Left colon (tissue), 2 donors: ENCODE measurements around the gene CAMSAP1. TPM values are rescaled to one million over a fixed set of nuclear protein-coding genes. Genes with fewer than 3 reads are reported as not detected.

Experiments
- ATAC-seq: fragments of 200-7000 bp; cut with Tn5 transposase; one replicate; pipeline ENCODE4 v1.9.1; 2020; ENCODE audit warnings: mild to moderate bottlenecking, moderate library complexity
- DNase-seq, 2 donors: peaks; one replicate each; pipeline ENCODE4 v3.0.0-alpha.2; 2020
- intact Hi-C, 2 donors: fragments of 100-400 bp; cut with DNase I in 1 of 2; cut with micrococcal nuclease in 1 of 2; formaldehyde crosslinking; loops; one replicate each; pipeline versions ENCODE4 v1.11.2 to v1.14.0; 2022; cut with DNase I, micrococcal nuclease
- total RNA-seq, 2 donors: library from RNA; stranded (reverse); fragmentation: NEBNext Ultra II Directional; extraction: Animal tissue kit (Norgen Biotek cat#: 25700); gene quantifications; one replicate each; pipeline ENCODE4 v1.2.1, GENCODE V29; 2021
- donor health status: DM: no; HTN: no; CAD: no.
- donor health status: DM: yes; HTN: yes; CAD: no.

Gene CAMSAP1
- total RNA-seq, 2 donors from 2014 or later: 13.4 to 17.6 TPM

DNA sequence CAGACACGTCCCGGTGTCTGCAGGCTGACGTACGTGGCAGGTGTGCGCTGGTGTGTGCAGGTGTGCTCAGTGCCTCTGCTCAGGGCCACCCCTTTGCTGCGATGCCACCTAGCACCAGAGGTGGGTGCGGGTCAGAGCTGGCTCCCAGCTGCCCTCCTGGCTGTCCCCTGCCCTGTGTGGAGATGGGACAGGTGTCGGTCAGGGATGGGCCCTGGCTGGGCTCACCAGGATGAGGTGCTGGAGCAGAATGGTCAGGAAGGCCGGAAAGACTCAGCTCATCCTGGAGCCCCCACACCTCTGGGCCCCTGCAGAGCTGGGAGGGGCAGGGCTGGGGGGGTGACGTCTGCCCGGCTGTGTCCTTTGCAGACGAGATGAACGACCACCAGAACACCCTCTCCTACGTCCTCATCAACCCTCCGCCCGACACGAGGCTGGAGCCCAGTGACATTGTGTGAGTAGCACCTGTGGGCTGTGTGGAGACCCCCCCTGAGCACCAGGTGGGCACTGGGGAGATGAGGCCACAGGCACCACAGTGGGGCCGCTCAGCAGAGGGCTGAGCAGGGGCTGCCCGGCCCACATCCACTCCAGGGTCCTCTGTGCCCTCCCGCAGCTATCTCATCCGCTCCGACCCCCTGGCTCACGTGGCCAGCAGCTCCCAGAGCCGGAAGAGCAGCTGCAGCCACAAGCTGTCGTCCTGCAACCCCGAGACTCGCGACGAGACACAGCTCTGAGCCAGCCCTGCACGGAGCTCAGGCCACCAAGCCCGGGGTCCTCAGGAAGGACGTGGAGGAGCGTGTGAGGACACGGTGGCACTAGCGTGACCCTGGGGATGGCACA, 115.7 kb downstream of the CAMSAP1 start:
- ATAC-seq (no peak), DNase-seq (no peak)
- intact Hi-C loops: no loop called here

DNA sequence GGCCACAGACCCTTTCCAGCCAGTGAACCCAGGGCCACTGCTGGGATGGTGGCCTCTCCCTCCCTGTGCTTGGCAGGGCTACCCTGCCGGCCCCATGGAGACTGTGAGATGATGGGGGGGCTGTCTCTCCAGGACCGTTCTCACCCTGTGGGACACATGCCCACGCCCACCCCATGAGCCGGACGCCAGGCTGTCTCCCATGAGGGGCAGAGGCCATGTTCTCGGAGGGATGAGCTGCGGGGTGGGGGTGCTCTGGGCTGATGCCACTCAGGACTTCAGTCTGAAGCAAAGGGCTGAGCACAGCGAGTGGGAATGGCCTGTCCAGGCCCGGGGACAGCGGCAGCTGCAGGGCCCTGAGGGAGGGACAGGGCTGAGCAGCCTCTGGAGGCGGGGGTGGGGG, 116.5 kb downstream of the CAMSAP1 start:
- intact Hi-C loops: no loop called here

DNA sequence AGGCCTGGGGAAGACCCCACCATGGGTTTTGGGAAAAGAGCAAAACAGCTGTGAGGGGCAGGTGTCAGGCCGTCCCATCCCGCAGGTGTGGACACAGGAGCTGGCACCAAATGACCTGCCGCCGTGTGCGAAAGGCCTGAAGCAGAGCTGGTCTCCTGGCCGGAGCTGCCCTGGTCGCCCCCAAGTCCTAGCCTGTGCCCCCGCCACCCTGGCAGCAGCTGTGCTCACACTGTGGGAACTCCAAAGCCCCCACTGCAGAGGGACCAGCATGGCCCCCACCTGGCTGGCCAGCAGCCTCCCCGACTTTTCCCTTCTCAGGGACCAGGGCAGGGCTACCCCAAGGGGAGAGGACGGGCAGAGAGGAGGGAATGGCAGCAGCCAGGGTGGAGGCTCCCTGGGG, 117.0 kb downstream of the CAMSAP1 start:
- DNase-seq (no peak), ATAC-seq (no peak)
- intact Hi-C loops: no loop called here

More for the DNA sequence above, 116.5 kb downstream of the CAMSAP1 start:
- ATAC-seq (no peak), DNase-seq (no peak)

DNA sequence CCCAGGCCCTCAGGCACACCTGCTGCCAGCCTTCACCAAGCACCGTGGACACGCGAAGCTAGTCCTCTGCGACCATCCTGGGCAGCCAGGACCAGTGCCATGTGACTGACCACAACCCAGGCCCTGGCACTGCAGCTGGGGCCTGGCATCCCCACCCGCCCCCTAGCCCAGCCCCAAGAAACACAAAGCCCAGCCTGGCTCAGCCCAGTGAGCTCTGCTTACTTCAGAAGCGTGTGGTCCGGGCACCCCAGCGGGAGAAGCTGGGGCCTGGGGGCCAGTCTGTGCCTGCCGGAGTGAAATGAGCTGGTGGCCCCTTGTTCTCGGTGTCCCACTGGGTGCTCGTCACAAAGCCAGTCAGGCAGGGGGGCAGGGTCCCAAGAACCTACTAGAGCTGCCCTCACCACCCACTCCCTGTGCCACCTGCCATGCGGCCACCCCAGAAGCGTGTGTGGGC, 117.5 kb downstream of the CAMSAP1 start:
- ATAC-seq: no peak
- intact Hi-C loops: no loop called here
- DNase-seq: no peak

DNA sequence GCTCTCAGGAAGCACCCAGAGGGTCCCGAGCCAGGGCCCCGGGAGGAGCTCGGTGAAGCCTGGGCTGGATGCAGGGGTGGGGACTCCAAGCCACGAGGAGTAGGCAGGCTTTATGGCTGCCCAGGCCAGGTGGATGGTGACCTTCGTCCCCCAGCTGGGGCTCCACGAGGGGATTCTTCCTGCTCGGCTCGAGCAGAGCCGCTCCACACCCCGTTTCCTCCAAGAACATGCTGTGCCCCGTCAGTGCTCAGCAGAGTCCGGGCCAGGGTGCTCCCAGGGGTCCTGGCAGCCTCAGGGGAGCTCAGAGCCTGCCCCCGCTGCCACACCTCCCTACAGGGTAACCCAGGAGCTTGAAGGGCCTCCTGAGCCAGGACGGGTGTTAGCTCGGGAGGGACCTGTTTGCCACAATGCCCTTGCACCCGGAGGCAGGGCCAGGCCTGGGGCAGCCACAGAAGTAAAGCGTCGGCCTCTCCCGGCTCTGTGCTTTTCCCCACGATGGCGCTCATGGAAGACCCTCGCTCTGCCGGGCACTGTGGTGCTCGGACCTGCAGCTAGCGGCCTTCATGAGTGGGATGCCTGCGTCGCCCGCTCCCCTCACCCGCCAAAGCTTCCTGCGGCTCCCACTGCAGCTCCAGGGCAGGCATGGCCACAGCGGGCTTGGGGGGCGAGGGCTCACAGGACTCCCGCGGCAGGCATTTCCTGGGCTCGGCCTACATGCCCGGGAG, 118.6 kb downstream of the CAMSAP1 start:
- ATAC-seq: peak; percentile 79
- intact Hi-C loops: no loop called here

DNA sequence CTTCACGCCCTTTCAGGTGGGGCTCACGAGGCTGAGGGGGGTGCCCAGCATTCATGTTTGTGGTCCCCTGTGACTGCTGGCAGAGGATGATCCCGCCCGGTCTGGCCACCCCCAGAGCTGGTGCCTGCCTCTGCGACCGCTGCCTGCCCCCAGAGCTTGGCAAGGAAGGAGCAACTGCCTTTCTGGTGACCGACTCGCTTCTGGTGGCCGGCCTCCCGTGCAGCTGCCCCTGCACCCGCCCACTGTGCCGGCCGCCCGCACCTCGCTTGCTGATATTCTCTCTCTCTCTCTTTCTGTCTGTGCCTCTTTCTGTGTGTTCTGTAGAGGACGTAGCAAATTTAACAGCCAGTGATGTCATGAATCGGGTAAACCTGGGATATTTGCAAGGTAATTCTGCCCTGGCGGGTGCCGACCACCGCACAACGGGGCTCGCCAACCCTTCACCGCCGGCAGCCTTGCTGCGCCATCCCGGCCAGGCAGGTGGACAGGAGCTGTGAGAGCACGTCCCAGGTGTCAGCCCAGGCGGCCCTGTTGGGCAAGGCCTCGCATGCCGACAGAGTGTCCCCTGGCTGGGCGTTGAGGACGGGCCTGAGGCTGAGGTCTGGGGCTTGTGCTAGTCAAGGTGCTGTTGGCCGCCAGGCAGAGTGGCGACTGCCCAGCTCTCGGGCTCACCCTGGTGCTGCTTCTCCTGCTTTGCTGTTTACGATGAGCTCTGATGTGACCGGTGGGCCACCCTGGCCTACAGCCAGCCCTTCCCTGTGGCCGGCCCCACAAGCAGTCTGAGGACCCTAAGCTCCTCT, 119.4 kb downstream of the CAMSAP1 start:
- intact Hi-C loops: no loop called here
- DNase-seq: no peak
- no peak for ATAC-seq

More for the DNA sequence above, 118.6 kb downstream of the CAMSAP1 start:
- peak in 1 of 2 donors; percentile 28 for DNase-seq

DNA sequence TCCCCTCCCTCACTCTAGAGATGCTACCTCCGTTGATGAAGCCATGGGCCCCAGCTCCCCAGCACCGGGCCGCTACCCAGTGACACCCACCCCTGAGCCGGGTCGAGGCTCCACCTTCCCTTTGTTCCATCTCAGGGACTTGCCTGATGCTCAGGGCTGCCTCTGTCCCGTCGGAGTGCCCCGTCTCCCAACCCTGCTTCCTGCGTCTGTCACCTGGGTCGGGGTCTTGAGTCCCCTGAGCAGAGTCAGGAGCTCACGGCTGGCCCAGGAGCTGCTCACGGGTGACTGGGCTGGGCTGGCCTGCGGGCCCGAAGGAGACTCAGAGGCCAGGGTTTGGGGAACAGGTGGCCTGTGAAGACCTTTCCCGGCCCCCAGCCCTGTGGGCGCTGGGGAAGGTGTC, 120.0 kb downstream of the CAMSAP1 start:
- no peak for DNase-seq
- ATAC-seq: no peak
- intact Hi-C loops: no loop called here

DNA sequence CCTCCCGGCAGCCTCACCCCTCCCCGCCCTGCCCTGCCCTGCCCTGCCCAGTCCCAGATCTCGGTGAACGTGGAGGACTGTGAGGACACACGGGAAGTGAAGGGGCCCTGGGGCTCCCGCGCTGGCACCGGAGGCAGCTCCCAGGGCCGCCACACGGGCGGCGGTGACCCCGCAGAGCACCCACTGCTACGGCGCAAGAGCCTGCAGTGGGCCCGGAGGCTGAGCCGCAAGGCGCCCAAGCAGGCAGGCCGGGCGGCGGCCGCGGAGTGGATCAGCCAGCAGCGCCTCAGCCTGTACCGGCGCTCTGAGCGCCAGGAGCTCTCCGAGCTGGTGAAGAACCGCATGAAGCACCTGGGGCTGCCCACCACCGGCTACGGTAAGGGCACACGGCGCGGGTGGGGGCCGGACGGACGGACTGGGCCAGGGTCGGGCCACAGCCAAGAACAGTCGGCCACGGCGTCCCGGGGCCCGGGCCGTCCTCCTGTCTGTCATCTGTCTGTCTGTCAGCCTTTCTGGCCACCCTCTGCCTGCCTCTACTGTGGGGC, 121.1 kb downstream of the CAMSAP1 start:
- no peak for ATAC-seq
- intact Hi-C loops: no loop called here

DNA sequence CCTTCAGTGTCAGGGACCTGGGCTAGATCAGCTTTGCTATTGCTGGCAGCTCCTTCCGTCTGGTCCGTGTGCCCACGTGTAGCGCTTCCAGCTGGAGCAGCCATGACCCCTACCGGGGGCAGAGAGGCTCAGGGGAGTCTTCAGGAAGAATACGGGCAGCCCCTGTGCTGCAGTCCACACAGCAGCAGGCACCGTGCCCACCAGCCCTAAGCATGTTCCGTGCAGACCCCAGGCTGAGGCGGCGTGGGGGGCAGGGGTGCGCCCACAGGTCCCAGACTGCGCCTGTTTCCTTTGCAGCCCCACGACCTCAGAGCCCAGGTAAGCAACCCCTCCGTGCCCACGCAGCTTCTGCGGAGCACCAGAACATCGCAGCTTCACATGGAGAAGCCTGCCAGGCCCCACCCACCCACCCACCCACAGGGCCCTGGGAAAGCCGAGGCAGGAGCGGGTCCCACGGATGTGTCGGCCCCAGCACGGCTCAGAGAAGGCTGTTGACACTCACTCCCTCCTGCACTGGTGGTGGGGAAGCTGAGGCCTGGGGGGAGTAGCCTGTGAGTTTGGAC, 122.3 kb downstream of the CAMSAP1 start:
- DNase-seq (no peak), ATAC-seq (no peak)
- intact Hi-C loops: no loop called here

More for the DNA sequence above, 121.1 kb downstream of the CAMSAP1 start:
- no peak for DNase-seq

DNA sequence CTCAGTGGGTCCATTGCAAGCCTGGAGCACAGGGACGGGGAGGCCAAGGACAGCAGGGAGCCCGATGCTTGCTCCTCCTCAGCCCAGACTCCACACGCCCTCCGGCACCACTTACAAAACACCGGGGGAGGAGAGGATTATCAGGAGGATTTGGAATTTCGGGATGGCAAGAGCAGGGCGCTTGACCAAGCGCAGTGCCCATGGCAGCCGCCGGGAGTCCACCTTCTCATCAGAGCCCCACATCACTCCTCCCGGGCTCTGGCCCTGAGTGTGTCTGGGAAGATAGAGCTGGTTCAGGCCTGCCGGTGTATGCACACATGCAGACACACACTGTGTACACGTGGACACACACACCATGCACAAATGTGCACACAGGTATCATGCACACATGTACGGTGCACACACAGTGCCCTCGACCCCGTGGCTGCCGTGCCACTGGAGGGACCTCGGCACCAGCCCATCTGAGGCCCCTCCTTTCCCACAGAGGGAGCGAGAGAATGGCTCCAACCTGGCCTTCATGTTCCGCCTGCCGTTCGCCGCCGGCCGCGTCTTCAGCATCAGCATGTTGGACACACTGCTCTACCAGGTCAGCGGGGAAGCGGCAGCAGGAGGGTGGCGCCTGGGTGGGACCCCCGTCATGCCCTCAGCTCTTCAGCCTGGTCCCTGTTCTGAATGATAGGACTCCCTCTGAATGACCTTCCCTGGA, 123.7 kb downstream of the CAMSAP1 start:
- ATAC-seq (no peak), DNase-seq (no peak)
- intact Hi-C loops: no loop called here

DNA sequence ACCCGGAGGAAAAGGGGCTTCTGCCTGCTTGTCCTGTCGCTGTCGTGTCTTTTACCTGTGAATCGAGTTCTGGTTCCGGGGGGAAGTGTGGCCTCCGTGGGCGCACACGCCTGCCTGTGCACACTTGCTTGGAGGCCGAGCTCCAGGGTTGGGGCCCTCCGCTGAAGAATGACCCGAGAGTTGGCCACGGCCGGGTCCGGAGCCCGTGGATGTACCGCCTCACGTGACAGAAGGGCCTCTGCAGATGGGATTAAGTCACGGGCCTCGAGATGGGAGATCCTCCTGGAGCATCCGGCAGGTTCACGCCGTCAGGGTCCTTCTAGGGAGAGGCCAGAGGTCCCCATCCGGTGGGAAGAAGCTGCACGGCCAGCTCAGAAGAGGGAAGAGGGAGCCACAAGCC, 124.4 kb downstream of the CAMSAP1 start:
- intact Hi-C loops: no loop called here
- ATAC-seq (no peak), DNase-seq (no peak)

DNA sequence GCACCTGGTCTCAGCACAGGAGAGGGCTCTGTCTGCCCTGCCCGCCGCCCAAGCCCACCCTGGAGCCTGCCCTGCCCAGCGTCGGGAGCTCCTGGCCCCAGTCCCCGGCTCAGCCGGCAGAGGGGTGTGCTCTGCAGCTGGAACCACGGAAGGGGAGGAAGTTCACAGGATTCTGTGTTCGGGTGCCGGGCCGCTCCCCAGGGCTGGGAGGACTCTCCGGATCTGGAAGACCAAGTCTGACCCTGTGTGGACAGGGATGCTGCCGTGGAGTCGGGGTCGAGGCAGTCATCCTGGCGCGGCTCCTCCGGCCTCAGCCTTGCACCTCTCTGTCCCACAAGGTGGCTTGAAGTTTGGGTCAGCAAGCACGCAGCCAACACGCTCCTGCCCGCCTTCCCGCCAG, 126.7 kb downstream of the CAMSAP1 start:
- ATAC-seq (no peak), DNase-seq (no peak)
- intact Hi-C loops: no loop called here

DNA sequence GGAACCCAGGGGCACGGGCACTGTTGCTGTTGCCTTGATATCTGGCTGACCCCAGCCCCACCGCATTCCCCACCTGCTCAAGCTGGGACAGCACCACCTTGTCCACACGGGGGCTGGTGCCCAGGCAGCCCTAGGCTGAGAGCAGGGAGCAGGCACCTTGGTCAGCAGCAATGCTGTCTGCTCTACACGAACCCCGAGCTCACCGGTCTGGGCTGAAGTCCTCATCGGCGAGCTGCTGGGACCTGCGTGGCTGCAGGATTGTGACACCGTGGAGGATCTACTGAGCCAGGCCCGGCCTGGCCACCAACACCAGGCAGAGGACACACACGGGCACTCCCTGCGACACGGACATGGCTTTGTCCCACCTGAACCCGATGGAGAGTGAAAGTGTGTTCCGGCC, 127.3 kb downstream of the CAMSAP1 start:
- DNase-seq (no peak), ATAC-seq (no peak)
- intact Hi-C loops: no loop called here

DNA sequence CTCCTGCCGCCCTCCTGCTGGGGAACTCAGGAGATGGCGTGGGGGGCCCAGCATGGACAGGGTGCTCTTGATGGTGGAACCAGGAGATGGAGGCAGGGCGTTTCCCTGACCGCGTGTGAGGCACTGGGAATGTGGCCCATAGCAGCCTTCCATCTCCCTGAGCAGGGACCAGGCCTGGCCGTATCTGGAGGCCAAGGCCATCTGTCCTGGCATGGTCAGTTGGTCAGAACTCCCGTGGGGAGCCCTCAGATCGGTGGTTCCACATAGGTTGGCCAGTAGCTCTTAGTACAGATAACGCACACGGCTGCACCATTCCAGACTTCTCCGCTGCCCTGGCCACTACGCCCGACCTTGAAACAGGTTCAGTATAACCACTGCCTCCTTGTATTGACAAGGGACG, 127.8 kb downstream of the CAMSAP1 start:
- no peak for DNase-seq
- intact Hi-C loops: no loop called here
- ATAC-seq: no peak

DNA sequence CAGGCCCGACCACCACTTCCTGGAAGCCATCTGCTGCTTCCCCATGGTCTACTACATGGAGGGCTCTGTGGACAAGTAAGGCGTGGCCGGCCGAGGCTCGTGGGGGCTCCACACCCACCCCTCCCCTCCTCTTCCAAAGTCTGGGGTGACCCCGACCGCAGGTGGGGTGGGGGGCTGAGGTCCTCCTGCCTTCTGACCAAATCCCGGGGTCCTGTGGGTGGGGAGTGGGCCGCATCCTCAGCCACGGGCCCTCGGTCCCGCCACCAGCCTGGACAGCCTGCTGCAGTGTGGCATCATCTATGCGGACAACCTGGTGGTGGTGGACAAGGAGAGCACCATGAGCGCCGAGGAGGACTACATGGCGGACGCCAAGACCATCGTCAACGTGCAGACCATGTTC, 128.9 kb downstream of the CAMSAP1 start:
- ATAC-seq: no peak
- intact Hi-C loops: no loop called here
- no peak for DNase-seq

DNA sequence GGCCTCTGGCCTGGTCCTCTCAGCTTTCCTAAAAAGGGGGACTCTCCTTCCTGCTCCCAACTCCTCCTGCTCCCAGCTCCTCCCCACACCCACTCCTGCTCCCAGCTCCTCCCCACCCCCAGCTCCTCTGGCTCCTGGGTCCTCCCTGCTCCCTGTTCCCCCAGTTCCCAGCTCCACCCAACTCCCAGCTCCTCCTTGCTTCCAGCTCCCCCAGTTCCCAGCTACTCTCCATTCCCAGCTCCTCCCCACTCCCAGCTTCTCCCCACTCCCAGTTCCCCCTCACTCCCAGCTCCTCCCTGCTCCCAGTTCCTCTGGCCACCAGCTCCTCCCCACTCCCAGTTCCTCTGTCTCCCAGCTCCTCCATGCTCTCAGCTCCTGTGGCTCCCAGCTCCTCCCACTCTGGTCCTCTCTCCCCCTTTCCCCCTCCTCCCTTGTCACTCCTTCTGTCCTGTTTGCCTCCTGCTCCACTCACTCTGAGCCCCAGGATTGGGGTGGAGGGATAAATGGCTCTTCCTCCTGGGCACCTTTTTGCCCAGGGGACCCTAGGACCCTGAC, 129.6 kb downstream of the CAMSAP1 start:
- no peak for ATAC-seq
- intact Hi-C loops: no loop called here
- DNase-seq: no peak

DNA sequence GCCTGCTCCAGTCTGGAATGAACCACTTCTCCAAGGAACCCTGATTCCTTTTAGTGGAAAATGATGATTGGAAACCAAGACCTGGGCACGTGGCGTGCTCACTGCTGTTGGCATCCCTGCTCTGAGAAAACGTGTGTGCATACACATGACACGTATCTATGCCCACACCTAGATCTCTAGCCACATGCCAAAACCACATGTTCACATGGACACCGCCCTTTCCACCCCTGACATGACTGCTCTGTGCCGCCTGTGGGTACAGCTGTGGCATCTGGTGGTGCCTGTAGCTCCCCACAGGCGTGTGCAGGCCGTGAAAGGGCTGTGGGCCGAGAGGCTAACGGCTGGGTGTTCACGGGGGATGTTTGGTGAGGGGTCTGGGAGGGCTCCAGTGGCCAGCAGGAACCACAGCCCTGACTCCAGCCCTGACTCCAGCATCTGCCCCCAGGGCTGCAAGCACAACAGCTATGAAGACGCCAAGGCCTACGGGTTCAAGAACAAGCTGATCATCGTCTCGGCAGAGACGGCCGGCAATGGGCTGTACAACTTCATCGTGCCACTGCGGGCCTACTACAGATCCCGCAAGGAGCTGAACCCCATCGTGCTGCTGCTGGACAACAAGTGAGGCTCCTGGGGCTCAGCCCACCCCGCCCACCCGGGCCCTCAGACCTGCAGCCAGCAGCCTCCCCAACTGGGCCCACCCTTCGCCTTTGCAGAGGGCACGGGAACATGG, 130.3 kb downstream of the CAMSAP1 start:
- no peak for DNase-seq
- intact Hi-C loops: no loop called here

More for the DNA sequence above, 130.3 kb downstream of the CAMSAP1 start:
- ATAC-seq: no peak
